Liver (tissue), 9 donors: ENCODE measurements around the gene TBK1. TPM values are rescaled to one million over a fixed set of nuclear protein-coding genes. Genes with fewer than 3 reads are reported as not detected.

Experiments used
- DNase-seq: peaks from one replicate; pipeline ENCODE4 v3.0.0-alpha.2; 2017; ENCODE audit warnings: low spot score
- H3K27ac ChIP-seq, 2 donors: one replicate each; pipeline ENCODE4 v1.7.0; 2013; ENCODE audit warnings: inconsistent platforms in 2 of 2, low read length in 2 of 2, control low read depth in 1 of 2, low read depth in 1 of 2, mild to moderate bottlenecking in 1 of 2
- H3K27me3 ChIP-seq, 4 donors: one replicate each; pipeline versions ENCODE4 v1.6.1 to v1.7.0; 2013; ENCODE audit warnings: low read length in 3 of 4, inconsistent platforms in 1 of 4, mild to moderate bottlenecking in 1 of 4, moderate library complexity in 1 of 4; ENCODE audit not compliant: control insufficient read depth in 4 of 4, insufficient read depth in 4 of 4
- H3K36me3 ChIP-seq, 4 donors: one replicate each; pipeline versions ENCODE4 v1.6.1 to v1.7.0; 2013; ENCODE audit warnings: low read length in 3 of 4, mild to moderate bottlenecking in 3 of 4, low read depth in 1 of 4, moderate library complexity in 1 of 4; ENCODE audit not compliant: control insufficient read depth in 4 of 4, insufficient read depth in 3 of 4
- H3K4me1 ChIP-seq, 4 donors: one replicate each; pipeline versions ENCODE4 v1.6.1 to v1.7.0; 2013; ENCODE audit warnings: low read length in 3 of 4, mild to moderate bottlenecking in 3 of 4, moderate library complexity in 1 of 4; ENCODE audit not compliant: control insufficient read depth in 4 of 4, insufficient read depth in 4 of 4
- H3K4me3 ChIP-seq, 3 donors: one replicate each; pipeline versions ENCODE4 v1.6.1 to v1.7.0; 2013; ENCODE audit warnings: low read length in 3 of 3, control low read depth in 1 of 3, low read depth in 1 of 3, mild to moderate bottlenecking in 1 of 3
- H3K9ac ChIP-seq, 2 donors: one replicate each; pipeline ENCODE4 v1.7.0; 2013; ENCODE audit warnings: low read length in 2 of 2, mild to moderate bottlenecking in 2 of 2, moderate library complexity in 2 of 2, control low read depth in 1 of 2, low read depth in 1 of 2
- H3K9me3 ChIP-seq, 4 donors: one replicate each; pipeline versions ENCODE4 v1.6.1 to v1.7.0; 2013; ENCODE audit warnings: low read length in 3 of 4; ENCODE audit not compliant: control insufficient read depth in 4 of 4
- EGR1 ChIP-seq, 2 donors: IDR thresholded peaks; 2 replicates each; pipeline ENCODE4 v1.6.1; 2016 to 2018; ENCODE audit warnings: antibody characterized with exemption in 2 of 2, low read depth in 2 of 2
- FOXA2 ChIP-seq: IDR thresholded peaks from 2 replicates; pipeline ENCODE4 v1.6.1; 2016; ENCODE audit warnings: antibody characterized with exemption
- GABPA ChIP-seq, 2 donors: IDR thresholded peaks in 1 of 2; conservative IDR thresholded peaks in 1 of 2; 2 replicates each; pipeline ENCODE4 v1.6.1; 2016; ENCODE audit warnings: antibody characterized with exemption in 2 of 2, mild to moderate bottlenecking in 1 of 2, moderate library complexity in 1 of 2
- HNF4A ChIP-seq, 2 donors: conservative IDR thresholded peaks; 2 replicates each; pipeline ENCODE4 v1.6.1; 2016; ENCODE audit warnings: antibody characterized with exemption in 2 of 2, mild to moderate bottlenecking in 2 of 2
- HNF4G ChIP-seq: IDR thresholded peaks from 2 replicates; pipeline ENCODE4 v1.6.1; 2016; ENCODE audit warnings: antibody characterized with exemption
- JUND ChIP-seq, 2 donors: IDR thresholded peaks; 2 replicates each; pipeline ENCODE4 v1.6.1; 2016; ENCODE audit warnings: antibody characterized with exemption in 2 of 2
- NR2F2 ChIP-seq: IDR thresholded peaks from 2 replicates; pipeline ENCODE4 v1.6.1; 2016; ENCODE audit warnings: antibody characterized with exemption
- RXRA ChIP-seq, 2 donors: IDR thresholded peaks; 2 replicates each; pipeline ENCODE4 v1.6.1; 2017 to 2018; ENCODE audit warnings: antibody characterized with exemption in 2 of 2, mild to moderate bottlenecking in 1 of 2
- SP1 ChIP-seq: IDR thresholded peaks from 2 replicates; pipeline ENCODE4 v1.6.1; 2018; ENCODE audit warnings: antibody characterized with exemption, mild to moderate bottlenecking
- YY1 ChIP-seq: IDR thresholded peaks from 2 replicates; pipeline ENCODE4 v1.6.1; 2016; ENCODE audit warnings: antibody characterized with exemption, mild to moderate bottlenecking
- WGBS: extraction: QIAGEN DNeasy Blood & Tissue Kit; methylation state at CpG from one replicate; pipeline ENCODE4 v1.1.7; 2013; 5-methylcytosine and 5-hydroxymethylcytosine counted together
- polyA plus RNA-seq, 2 donors: library from polyadenylated mRNA; stranded (reverse) in 1 of 2; unstranded in 1 of 2; fragments of 200-250 nt in 1 of 2; fragments of >200 nt in 1 of 2; fragmentation: Nextera tagmentation in 1 of 2; extraction: Ambion mirVana in 1 of 2; gene quantifications; one replicate each; pipeline versions ENCODE4 v1.2.1 to v1.2.3, GENCODE V29; 2013 to 2015
- total RNA-seq, 2 donors: library from RNA; depleted of rRNA; stranded (reverse); fragments of >200 nt; gene quantifications; one replicate each; pipeline ENCODE4 v1.2.3, GENCODE V29; 2014
- TF ChIP-seq, protein P1 (sequence below): IDR thresholded peaks from 2 replicates; pipeline ENCODE4 v1.6.1; 2016; ENCODE audit warnings: antibody characterized with exemption, mild to moderate bottlenecking
- TF ChIP-seq, protein P2 (sequence below): fragments of 150-350 bp; IDR thresholded peaks from 2 replicates; pipeline ENCODE4 v1.5.1; 2017; ENCODE audit warnings: improper control_type of control experiment, low read depth, low read length; ENCODE audit not compliant: missing input control
- TF ChIP-seq, protein P3 (sequence below): IDR thresholded peaks from 2 replicates; pipeline ENCODE4 v1.6.1; 2016; ENCODE audit warnings: antibody characterized with exemption
- TF ChIP-seq, protein P4 (sequence below): IDR thresholded peaks from 2 replicates; pipeline ENCODE4 v1.6.1; 2016; ENCODE audit warnings: antibody characterized with exemption
- TF ChIP-seq, protein P5 (sequence below): IDR thresholded peaks from 2 replicates; pipeline ENCODE4 v1.6.1; 2016; ENCODE audit warnings: antibody characterized with exemption
- donor health status: healthy.
- donor health status: healthy.
- donor health status: healthy.
- donor health status: healthy.
- donor health status: healthy.

TBK1 gene
- total and polyA plus RNA-seq, 4 donors: 7.6 to 20.7 (median 13.9) TPM

DNA sequence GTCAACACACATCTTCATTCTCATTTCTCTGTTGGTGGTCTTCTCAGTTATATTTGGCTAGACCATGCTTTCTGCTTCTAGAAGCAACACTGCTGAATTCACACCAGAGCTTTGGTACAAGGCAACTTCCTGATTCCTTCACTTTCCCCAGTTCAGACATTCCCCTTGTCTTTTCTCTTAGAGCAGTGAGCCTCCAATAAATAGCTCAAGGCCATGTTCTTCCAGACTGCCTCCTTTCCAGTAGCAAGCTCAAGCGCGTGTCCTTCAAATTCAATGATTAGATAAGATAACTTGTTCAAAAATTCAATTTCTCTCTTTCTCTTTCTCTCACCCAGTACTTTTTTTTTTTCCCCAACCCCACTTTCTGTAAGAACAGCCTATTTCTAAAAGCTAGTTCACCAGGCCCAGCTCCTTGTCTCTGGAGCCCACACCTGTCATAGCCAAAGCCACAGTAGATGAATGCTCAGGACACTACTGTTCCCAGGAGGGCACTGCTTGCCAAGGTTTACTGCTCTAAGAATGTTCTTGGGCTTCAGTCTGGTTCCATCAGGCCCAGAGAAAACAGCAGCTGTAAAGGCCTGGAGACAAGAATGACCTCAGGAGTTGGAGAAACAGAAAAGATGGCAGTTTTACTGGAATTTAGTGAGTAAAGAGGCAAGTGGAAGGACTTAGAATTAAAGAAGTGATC lies 17.7 kb downstream of the TBK1 start:
- Histone ChIP-seq H3K9me3 (no peaks in the 10 kb centered on the region), H3K27ac (no peak overlapping the region), H3K9ac (no peak overlapping the region), H3K27me3 (no peaks in the 10 kb centered on the region), H3K4me1 (no peaks in the 10 kb centered on the region), H3K4me3 (no peak overlapping the region), H3K36me3 (peaks cover 9 to 52% (median 36%) of the 10 kb centered on the region in 4 donors)
- TF ChIP-seq, protein P1, sequence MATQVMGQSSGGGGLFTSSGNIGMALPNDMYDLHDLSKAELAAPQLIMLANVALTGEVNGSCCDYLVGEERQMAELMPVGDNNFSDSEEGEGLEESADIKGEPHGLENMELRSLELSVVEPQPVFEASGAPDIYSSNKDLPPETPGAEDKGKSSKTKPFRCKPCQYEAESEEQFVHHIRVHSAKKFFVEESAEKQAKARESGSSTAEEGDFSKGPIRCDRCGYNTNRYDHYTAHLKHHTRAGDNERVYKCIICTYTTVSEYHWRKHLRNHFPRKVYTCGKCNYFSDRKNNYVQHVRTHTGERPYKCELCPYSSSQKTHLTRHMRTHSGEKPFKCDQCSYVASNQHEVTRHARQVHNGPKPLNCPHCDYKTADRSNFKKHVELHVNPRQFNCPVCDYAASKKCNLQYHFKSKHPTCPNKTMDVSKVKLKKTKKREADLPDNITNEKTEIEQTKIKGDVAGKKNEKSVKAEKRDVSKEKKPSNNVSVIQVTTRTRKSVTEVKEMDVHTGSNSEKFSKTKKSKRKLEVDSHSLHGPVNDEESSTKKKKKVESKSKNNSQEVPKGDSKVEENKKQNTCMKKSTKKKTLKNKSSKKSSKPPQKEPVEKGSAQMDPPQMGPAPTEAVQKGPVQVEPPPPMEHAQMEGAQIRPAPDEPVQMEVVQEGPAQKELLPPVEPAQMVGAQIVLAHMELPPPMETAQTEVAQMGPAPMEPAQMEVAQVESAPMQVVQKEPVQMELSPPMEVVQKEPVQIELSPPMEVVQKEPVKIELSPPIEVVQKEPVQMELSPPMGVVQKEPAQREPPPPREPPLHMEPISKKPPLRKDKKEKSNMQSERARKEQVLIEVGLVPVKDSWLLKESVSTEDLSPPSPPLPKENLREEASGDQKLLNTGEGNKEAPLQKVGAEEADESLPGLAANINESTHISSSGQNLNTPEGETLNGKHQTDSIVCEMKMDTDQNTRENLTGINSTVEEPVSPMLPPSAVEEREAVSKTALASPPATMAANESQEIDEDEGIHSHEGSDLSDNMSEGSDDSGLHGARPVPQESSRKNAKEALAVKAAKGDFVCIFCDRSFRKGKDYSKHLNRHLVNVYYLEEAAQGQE: no peak
- TF ChIP-seq HNF4G: no peak
- no peak for TF ChIP-seq NR2F2
- no peak for TF ChIP-seq SP1
- TF ChIP-seq, protein P2, sequence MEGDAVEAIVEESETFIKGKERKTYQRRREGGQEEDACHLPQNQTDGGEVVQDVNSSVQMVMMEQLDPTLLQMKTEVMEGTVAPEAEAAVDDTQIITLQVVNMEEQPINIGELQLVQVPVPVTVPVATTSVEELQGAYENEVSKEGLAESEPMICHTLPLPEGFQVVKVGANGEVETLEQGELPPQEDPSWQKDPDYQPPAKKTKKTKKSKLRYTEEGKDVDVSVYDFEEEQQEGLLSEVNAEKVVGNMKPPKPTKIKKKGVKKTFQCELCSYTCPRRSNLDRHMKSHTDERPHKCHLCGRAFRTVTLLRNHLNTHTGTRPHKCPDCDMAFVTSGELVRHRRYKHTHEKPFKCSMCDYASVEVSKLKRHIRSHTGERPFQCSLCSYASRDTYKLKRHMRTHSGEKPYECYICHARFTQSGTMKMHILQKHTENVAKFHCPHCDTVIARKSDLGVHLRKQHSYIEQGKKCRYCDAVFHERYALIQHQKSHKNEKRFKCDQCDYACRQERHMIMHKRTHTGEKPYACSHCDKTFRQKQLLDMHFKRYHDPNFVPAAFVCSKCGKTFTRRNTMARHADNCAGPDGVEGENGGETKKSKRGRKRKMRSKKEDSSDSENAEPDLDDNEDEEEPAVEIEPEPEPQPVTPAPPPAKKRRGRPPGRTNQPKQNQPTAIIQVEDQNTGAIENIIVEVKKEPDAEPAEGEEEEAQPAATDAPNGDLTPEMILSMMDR: no peak
- no peak for TF ChIP-seq YY1
- TF ChIP-seq, protein P3, sequence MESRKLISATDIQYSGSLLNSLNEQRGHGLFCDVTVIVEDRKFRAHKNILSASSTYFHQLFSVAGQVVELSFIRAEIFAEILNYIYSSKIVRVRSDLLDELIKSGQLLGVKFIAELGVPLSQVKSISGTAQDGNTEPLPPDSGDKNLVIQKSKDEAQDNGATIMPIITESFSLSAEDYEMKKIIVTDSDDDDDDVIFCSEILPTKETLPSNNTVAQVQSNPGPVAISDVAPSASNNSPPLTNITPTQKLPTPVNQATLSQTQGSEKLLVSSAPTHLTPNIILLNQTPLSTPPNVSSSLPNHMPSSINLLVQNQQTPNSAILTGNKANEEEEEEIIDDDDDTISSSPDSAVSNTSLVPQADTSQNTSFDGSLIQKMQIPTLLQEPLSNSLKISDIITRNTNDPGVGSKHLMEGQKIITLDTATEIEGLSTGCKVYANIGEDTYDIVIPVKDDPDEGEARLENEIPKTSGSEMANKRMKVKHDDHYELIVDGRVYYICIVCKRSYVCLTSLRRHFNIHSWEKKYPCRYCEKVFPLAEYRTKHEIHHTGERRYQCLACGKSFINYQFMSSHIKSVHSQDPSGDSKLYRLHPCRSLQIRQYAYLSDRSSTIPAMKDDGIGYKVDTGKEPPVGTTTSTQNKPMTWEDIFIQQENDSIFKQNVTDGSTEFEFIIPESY: no peak
- no peak for TF ChIP-seq RXRA (IDR thresholded peaks at IDR 0.05)
- TF ChIP-seq FOXA2: no peak
- TF ChIP-seq, protein P4, sequence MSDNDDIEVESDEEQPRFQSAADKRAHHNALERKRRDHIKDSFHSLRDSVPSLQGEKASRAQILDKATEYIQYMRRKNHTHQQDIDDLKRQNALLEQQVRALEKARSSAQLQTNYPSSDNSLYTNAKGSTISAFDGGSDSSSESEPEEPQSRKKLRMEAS: no peak
- no peak for TF ChIP-seq EGR1 (IDR thresholded peaks at IDR 0.05; ENCODE audit: low read depth in 2 of 2)
- no peak for TF ChIP-seq GABPA (IDR thresholded peaks at IDR 0.05 in 1 of 2, conservative IDR thresholded peaks at IDR 0.05 in 1 of 2)
- no peak for TF ChIP-seq HNF4A (conservative IDR thresholded peaks at IDR 0.05)
- no peak for DNase-seq
- 98% methylated on average over 2 of the region's 2 CpGs for WGBS

DNA sequence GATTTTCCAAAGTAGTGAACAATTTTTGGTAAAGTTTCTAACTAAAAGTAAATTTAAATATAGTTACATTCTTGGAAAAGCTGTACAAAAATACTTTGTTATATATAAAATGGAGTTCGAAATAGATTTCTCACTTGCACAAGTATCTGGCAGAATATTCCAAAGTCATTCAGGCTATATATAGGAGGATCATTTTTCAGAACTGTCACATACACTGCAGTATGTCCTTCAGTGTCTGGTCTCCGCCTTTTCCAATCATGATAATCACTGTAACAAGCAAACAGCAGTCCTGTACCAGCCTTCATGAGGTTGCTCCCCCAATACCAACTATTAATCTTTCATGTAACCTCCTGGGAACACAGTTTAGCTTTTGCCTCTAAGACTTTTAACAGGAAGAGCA lies 18.6 kb downstream of the TBK1 start:
- H3K27ac ChIP-seq: no peak overlapping the region
- no peaks in the 10 kb centered on the region for H3K27me3 ChIP-seq
- H3K9me3 ChIP-seq: peaks cover 0 to under 1% (median 0%) of the 10 kb centered on the region in 4 donors
- 92% methylated on average over 2 of the region's 2 CpGs for WGBS
- TF ChIP-seq HNF4A (conservative IDR thresholded peaks at IDR 0.05) (no peak), JUND (IDR thresholded peaks at IDR 0.05) (no peak), YY1 (no peak), EGR1 (IDR thresholded peaks at IDR 0.05; ENCODE audit: low read depth in 2 of 2) (no peak), RXRA (IDR thresholded peaks at IDR 0.05) (no peak)
- TF ChIP-seq, protein P5, sequence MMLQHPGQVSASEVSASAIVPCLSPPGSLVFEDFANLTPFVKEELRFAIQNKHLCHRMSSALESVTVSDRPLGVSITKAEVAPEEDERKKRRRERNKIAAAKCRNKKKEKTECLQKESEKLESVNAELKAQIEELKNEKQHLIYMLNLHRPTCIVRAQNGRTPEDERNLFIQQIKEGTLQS: no peak
- TF ChIP-seq, protein P1: no peak
- TF ChIP-seq, protein P4: no peak
- peaks cover 9 to 58% (median 39%) of the 10 kb centered on the region in 4 donors for H3K36me3 ChIP-seq
- no peak overlapping the region for H3K9ac ChIP-seq
- DNase-seq: no peak
- H3K4me3 ChIP-seq: no peak overlapping the region
- no peaks in the 10 kb centered on the region for H3K4me1 ChIP-seq
